DOHH2 (cell line): ENCODE measurements around the gene ZNF302.

ENCODE experiments used
- H3F3A ChIP-seq: fragments of 200-600 bp; sonication (generic), shearing (Covaris generic); 2 replicates; pipeline ENCODE4 v1.6.0; 2016; ENCODE audit warnings: antibody characterized with exemption, mild to moderate bottlenecking; ENCODE audit not compliant: control insufficient read depth, insufficient read depth
- H3K27ac ChIP-seq: fragments of 200-600 bp; sonication (generic); 2 replicates; pipeline ENCODE4 v1.5.1; 2014; ENCODE audit warnings: low read depth, mild to moderate bottlenecking, low read length, moderate library complexity
- H3K27me3 ChIP-seq: fragments of 200-600 bp; sonication (generic); 2 replicates; pipeline ENCODE4 v1.6.1; 2014; ENCODE audit warnings: mild to moderate bottlenecking, low read length, mixed read lengths; ENCODE audit not compliant: control insufficient read depth
- H3K36me3 ChIP-seq: fragments of 200-600 bp; sonication (generic); 2 replicates; pipeline ENCODE4 v1.6.1; 2014; ENCODE audit warnings: mild to moderate bottlenecking, low read length, moderate library complexity, mixed read lengths; ENCODE audit not compliant: control insufficient read depth
- H3K4me1 ChIP-seq: fragments of 200-600 bp; sonication (generic); 2 replicates; pipeline ENCODE4 v1.6.1; 2014; ENCODE audit warnings: mild to moderate bottlenecking, low read length, mixed read lengths; ENCODE audit not compliant: control insufficient read depth
- H3K4me2 ChIP-seq: fragments of 200-600 bp; sonication (generic); 2 replicates; pipeline ENCODE4 v1.6.0; 2014; ENCODE audit warnings: mild to moderate bottlenecking, low read length, moderate library complexity
- H3K4me3 ChIP-seq: fragments of 200-600 bp; sonication (generic); 2 replicates; pipeline ENCODE4 v1.5.1; 2014; ENCODE audit warnings: mild to moderate bottlenecking, low read length, mixed read lengths
- H3K79me2 ChIP-seq: fragments of 200-600 bp; sonication (generic); 2 replicates; pipeline ENCODE4 v1.6.1; 2014; ENCODE audit warnings: mild to moderate bottlenecking, low read length, mixed read lengths; ENCODE audit not compliant: control insufficient read depth
- H3K9me2 ChIP-seq: fragments of 200-600 bp; sonication (generic); replicated peaks from 2 replicates; pipeline ENCODE4 v1.6.1; 2014; ENCODE audit warnings: mild to moderate bottlenecking, low read length, mixed read lengths; ENCODE audit not compliant: control insufficient read depth
- H3K9me3 ChIP-seq: fragments of 200-600 bp; sonication (generic); 2 replicates; pipeline ENCODE4 v1.6.1; 2014; ENCODE audit warnings: antibody characterized with exemption, low read length, mixed read lengths; ENCODE audit not compliant: control insufficient read depth, insufficient read depth
- H4K20me1 ChIP-seq: fragments of 200-600 bp; sonication (generic); 2 replicates; pipeline ENCODE4 v1.6.0; 2014; ENCODE audit warnings: low read depth, mild to moderate bottlenecking, antibody characterized with exemption, low read length, moderate library complexity; ENCODE audit not compliant: control insufficient read depth, insufficient read depth
- CTCF ChIP-seq: fragments of 200-600 bp; sonication (generic); IDR thresholded peaks from one replicate; pipeline ENCODE4 v1.5.1; 2014; ENCODE audit warnings: antibody characterized with exemption, mild to moderate bottlenecking, low read depth, low read length; ENCODE audit not compliant: poor library complexity, severe bottlenecking
- EZH2phosphoT487 ChIP-seq: fragments of 200-600 bp; sonication (generic); IDR thresholded peaks from 2 replicates; pipeline ENCODE4 v1.6.1; 2017; ENCODE audit warnings: borderline replicate concordance, mild to moderate bottlenecking, antibody characterized with exemption, low read length, moderate library complexity, mixed read lengths

ZNF302 gene

GRCh38 chr19:34675919-34676318, 1.6 kb upstream of the ZNF302 start:
- no peaks in the 10 kb centered on the region for H3K9me2 ChIP-seq
- peaks cover 14% of the 10 kb centered on the region for H3K9me3 ChIP-seq
- no peaks in the 10 kb centered on the region for H3K27me3 ChIP-seq
- peaks cover 8% of the 10 kb centered on the region for H3K79me2 ChIP-seq
- TF ChIP-seq EZH2phosphoT487 (no peak), CTCF (no peak)
- H3K4me1 ChIP-seq, result peaks cover 17% of the 10 kb centered on the region
- no peak overlapping the region for H3K27ac ChIP-seq
- H3K4me2 ChIP-seq, result peak overlapping the region; percentile 75; the same call in 1 of the 2 replicates
- peaks cover 24% of the 10 kb centered on the region for H3K36me3 ChIP-seq
- peak overlapping the region; percentile 88 for H3K4me3 ChIP-seq
- H3F3A ChIP-seq, result no peaks in the 10 kb centered on the region
- no peaks in the 10 kb centered on the region for H4K20me1 ChIP-seq

DNA sequence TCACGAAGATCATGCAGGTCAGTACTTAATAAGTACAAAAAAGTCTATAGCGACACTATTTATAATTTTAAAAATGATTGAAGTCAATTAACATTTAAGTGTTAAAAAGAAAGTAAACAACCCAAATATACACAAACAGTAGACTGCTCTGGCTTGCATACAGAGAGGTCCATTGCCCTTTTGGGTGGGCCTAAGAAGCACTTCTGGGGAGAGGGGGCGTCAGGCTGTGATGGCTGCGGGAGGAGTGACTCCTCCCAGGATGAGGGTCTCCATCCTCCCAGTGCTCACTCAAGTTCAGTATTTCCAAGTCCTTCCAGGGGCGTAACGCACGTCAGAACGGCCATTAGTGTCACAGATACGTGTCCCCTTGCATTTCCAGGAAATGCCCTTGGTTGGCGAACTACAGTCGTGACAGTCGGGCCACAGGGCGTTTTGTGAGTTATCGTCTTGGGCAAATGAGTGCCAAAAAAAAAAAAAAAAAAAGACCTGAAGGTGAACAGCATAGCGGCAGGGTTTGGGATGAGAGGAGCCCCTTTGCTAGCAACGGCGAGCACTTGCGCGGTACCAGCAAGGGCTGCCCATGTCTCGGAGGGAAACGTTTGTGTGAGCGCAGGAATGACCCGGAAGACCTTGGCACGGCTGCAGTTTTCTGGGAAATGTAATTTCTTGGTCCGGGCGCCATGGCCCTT, 637 bp upstream of the ZNF302 start, which contains the start of gene SCGB2B2:
Gene SCGB2B2, minus strand, starts transcription at position 463 of the 689 bp plus-strand sequence. CDS start 82,596 bp downstream, outside the sequence.
- Histone ChIP-seq H3K9me3 (peaks cover 14% of the 10 kb centered on the region), H3K36me3 (peaks cover 34% of the 10 kb centered on the region), H3K79me2 (peaks cover 8% of the 10 kb centered on the region), H3K4me1 (peaks cover 17% of the 10 kb centered on the region), H3K27me3 (no peaks in the 10 kb centered on the region), H3K4me2 (peak within 1 kb of the TSS; percentile 75), H4K20me1 (no peaks in the 10 kb centered on the region), H3K9me2 (no peaks in the 10 kb centered on the region), H3K4me3 (peak within 1 kb of the TSS; percentile 88), H3K27ac (peak within 1 kb of the TSS; percentile 58), H3F3A (no peaks in the 10 kb centered on the region)
- TF ChIP-seq EZH2phosphoT487 (no peak), CTCF (peak; percentile 9)

DNA sequence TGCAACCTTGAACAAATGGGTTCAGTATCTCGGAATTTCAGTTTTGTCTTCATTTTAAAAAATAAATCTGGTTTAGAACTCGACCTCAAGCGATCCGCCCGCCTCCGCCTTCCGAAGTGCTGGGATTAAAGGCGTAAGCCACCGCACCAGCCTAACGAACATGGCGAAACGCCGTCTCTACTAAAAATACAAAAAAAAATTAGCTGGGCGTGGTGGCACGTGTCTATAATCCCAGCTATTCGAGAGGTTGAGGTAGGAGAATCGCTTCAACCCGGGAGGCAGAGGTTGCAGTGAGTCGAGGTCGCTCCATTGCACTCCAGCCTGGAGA, 571 bp downstream of the ZNF302 start:
- Histone ChIP-seq H3K79me2 (peaks cover 8% of the 10 kb centered on the region), H3K4me1 (peaks cover 17% of the 10 kb centered on the region), H3K27me3 (no peaks in the 10 kb centered on the region), H3K4me2 (peak overlapping the region; percentile 75), H3K9me3 (peaks cover 14% of the 10 kb centered on the region), H3F3A (no peaks in the 10 kb centered on the region), H3K36me3 (peaks cover 44% of the 10 kb centered on the region), H3K4me3 (peak overlapping the region; percentile 88), H3K27ac (peak overlapping the region; percentile 58; the same call in 1 of the 2 replicates), H4K20me1 (no peaks in the 10 kb centered on the region), H3K9me2 (no peaks in the 10 kb centered on the region)
- TF ChIP-seq EZH2phosphoT487 (no peak), CTCF (no peak)
